NCI-H526 treated with DMSO at 0.1 percent for 48 hours (cell line): Measurements from ENCODE around the gene ZBTB38.

Source experiments
- DNase-seq: peaks from one replicate; lab custom pipeline; 2025; lab: John Stamatoyannopoulos, UW

ZBTB38 gene

DNA sequence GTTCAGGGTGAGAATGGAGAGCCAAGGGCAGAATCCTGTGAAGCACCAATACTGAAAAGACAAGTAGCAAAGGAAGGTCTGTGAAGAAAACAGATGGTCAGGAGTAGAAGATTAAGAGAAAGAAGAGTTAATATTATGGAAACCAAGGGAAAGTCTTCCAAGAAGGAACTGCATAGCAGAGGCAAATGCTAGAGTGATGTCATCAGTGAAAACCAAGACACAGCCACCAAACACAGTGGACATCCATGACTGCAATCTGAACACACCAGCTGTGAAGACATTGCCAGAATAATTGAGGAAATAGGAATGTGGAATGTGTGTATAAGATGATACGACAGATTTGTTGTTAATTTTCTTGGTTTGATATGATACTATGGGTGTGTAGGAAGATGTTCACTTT is 26.8 kb upstream of the ZBTB38 start:
- DNase-seq: no peak

DNA sequence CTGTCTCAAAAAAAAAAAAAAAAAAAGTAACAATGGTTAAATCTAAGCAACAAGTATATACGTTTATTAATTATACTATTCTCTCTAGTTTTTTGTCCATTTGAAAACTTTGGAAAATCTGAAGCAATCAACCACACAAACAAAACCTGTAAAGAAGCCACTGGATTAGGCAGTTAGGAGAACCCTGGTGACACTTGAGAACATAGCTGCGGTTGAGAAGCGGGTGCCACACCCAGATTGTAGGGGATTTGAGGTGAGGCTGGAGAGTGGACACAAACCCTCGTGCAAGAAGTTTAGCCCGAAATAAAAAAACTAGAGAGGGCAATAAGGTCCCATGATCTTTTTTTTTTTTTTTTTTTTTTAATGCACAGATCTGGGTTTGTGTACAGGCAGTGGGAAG is 25.9 kb upstream of the ZBTB38 start:
- no peak for DNase-seq

DNA sequence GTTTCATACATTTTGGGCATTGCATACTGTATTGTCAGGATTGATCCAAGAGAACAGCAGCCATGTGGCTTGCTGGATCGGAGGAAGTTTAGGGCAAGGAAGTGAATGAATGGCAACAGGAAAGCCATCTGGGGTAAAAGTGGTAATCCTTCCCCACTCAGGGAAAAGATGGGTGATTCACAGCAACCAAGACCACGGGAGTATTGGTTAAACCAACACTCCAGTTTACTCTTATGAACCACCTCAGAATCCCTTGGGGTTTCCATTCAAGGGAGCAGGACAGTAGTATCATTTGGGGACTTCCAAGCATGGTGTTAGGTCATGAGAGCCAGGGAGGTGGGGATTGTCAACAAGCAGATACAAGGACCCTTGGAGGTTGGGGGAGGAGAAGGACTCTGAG is 25.2 kb upstream of the ZBTB38 start:
- no peak for DNase-seq

DNA sequence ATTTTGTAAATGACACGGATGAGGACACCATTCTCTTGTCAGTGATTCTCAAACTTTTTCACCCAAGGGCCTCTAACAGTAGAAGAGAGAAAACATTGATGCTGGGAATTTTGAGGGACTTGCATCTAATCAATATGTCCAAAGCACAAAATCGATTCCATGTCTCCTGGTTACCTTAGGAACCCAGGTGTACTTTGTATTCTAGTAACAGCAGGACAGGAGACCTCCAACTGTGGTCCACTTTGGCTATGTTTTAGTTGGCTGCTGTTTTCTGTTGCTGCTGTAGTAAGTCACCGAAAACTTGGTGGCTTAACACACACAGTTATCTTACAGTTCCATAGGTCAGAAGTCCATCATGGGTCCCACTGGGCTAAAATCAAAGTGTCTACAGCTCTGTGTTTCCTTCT is 24.4 kb upstream of the ZBTB38 start:
- no peak for DNase-seq

DNA sequence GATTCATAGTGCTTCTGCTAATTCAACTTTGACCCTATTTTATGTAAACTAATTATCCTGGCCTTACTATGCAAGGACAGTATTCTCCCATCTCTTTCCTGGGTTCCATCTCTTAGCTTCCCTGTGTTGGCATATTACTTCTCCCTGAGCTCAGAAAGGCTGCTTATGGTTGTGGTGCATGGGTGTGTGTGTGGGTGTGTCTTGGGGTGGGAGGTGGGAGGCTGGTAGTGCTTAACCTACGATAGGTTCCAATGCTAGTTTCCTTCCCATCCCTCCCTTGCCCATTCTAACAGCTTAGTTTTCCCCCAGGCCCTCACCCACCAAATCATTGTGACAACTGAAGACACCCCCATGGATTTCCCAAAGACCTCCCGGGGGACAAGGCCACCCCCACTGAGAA is 22.8 kb upstream of the ZBTB38 start:
- DNase-seq: no peak

DNA sequence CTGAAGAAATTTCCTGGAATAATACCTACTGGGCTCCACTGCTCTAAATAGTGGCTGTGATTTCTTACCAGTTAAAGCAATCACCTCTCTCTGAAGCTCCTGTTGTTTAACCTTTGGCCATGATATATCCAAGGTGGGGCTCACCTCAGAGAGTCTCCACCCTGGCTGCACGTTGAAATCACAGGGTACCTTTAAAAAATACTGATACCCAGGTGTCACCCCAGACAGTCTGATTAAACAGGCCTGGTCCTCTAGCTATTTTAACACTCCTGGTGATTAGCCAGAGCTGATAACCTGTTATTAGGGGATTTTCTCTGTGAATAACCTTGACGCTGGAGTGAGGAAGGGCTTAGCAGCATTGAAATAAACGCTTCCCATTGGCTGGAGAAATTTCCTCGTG is 22.3 kb upstream of the ZBTB38 start:
- no peak for DNase-seq

DNA sequence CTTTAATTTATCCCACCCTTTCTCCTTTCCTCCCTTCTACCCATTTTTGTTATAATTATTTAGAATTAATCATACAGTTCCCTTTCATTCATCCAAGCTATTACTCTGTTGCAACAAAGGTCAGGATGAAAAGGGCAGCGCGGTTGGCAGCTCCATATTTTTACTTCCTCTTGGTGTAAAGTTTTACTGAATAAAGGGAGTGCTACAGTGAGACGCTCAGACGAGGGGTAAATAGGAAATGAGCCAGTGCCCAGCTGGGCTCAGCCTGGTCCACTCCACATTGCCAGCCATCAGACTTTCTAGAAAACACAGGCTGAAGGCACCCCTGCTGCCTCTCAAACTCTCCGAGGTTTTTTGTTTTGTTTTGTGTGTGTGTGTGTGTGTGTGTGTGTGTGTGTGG is 21.9 kb upstream of the ZBTB38 start:
- no peak for DNase-seq

DNA sequence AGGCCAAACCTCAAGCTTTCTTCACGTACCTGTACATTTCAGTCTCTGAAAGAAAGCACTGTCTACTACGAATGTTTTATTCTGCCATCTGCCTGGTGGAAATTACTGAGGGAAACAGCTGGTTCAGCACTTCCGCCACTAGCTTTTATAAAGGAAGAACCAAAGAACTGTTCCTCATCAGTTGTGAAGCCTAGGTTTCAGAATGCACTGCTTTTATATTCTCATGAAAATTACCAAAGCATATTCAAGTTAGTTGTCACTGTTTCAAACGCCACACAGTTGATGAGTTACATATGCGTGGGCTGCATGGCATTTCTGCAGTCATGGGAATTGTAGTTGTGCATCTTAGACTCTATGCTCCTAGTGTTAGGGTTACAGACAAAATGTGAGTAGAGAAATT is 21.5 kb upstream of the ZBTB38 start:
- DNase-seq: no peak

DNA sequence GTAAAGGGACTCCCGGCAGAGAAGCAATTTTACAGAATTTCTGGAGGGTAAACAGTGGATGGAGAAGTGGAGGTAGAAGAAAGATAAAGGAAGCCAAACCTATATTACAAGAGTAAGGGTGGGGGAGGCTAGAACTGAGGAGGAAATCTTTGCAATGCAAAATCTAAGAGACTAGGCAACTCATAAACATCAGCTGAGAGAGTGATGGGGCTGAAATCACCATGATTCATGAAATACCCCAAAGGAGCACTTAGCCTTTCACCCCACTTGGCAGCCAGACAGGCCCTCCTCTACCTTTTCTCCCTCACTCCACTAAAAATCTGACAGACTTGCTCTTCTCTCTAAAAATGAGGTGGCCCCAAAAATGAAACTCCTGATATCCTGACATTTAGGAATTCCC is 19.5 kb upstream of the ZBTB38 start:
- no peak for DNase-seq

DNA sequence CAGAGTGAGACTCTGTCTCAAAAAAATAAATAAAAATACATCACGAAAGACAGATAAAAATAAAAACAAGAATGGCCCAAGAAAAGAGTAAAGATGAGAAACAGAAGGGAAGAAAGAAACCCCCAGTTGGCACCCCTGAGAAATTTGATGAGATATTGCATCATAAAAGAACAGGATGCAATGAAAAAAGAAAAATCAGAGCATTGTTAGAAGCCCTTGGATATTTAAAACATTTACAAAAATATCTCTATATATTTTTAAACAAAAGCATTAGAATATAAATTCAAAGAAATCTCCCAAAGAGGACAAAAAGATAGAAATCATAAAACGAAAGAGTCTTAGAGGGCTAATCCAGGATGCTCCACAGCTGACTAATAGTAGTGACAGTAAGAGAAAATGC is 18.6 kb upstream of the ZBTB38 start:
- DNase-seq: no peak

DNA sequence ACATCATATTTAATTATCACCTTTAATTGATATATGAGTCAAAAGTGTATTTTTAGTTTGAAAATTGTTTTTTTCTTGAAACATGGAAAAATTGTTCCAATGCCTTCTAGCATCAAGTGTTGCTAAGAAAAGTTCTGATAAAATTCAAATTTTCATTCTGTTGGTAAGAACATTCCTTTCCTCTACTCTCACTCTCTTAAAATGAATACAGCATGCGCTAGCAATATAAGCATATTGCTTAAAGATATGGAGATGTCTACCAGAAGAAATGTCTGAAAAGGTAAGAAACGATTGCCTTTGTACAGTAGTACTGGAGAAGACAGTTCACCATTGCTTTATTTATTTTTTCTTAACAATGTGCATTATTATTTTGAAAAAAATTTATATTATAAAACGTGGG is 17.6 kb upstream of the ZBTB38 start:
- no peak for DNase-seq

DNA sequence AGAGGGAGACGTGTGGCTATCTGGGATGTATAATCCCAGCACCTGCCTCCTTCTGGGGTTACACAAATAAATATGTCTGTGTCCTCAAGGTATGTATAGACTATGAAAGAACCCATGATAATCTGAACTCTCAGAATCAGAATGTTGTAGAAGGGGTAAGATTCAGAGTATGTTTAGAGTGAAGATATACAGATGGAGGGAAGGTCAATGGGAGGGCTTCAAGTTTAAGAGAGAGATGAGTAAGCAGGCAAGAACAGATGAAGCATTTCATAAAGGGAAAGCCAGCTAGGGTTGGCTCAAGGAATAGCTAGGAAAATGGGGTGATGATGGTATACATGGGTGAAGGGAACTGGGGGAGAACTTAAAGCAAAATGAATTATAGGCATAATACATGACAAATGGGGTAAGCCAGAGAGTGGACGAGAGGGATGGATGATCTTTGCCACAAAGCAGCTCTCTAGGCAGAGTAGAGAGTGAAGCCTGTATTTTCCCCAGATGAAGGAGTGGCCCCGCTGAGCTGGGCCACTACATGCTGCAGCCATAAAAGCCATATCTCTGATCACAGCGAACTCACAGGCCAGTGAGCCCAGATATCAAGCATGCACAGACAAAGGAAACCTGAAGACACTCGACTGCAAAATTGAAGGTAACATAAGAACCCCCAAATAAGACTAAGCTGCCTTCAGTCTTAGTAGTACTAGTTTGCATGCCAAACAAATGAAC is 15.9 kb upstream of the ZBTB38 start:
- DNase-seq: no peak

DNA sequence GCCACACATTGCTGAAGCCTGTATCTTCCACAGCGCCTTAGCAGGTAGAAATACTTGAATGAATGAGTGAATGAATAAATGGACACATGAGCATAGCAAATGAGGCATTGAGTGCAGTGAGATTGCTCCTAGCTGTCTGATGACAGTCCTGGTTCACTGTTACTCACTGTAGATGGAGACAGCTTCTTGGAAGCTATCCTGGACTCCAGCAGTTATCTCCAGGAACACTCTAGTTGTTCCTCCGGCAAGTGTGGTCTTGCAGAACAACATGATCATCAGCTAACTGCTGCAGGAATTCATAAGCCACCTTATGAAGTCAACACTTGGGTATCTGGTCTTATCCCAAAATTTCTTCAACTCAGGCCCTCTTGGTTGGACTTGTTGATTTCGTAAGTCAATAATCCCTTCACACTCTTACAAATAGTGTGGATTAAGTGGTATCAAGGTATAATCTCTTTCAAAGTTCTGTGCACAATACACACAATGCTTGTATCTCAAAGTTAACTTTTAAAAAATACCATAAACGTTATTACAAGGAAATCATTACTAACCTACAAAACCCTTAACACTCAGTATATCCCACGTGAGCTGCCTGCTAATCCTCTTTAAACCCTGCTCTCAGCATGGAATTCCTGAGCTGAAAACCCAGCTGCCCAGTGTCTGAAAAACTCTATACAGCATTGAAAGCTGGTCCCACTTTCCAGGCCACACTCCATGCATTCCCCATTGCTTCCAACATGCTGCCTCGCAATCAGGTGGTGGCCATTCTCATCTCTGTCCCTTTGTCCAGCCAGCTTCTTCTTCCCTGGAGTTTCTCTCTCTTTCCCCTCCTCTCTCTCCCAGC is 14.4 kb upstream of the ZBTB38 start:
- no peak for DNase-seq

DNA sequence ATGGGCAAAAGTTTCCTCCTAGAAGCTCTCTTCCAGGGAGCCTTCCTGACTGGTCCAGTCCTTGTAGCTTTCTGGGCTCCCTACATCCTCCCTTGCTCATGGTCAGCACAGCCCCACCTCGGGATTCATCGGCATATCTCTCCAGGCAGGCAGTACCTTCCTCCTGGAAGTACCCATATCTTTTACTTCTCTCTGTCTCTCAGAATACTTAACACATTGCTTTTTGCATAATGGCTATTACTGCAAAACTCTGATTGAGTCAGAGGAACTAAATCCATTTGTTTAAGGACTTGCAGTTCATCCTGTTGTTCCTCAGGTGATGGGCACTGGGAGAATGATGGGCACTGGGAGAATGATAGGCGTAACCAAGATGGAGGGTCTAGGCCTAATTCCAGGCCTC is 13.8 kb upstream of the ZBTB38 start:
- no peak for DNase-seq

DNA sequence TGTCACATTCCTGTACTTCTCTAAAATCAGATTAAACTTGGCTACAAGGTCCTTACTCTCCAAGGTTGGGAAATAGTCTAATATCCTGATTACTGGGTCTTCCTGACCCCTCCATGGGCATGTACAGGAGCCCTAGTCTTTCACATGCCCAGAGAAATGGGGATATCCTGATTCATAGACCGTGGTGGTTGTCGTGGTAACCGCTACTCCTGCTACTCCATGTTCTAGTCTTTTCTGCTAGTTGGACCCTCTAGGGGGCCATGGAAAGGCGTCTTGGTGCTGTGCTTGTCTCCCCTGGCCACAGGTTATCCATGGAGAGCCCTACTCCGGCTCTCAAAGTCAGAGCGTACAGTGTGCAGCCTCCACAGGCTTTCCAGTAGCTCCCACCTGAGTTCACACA is 13.1 kb upstream of the ZBTB38 start:
- no peak for DNase-seq

DNA sequence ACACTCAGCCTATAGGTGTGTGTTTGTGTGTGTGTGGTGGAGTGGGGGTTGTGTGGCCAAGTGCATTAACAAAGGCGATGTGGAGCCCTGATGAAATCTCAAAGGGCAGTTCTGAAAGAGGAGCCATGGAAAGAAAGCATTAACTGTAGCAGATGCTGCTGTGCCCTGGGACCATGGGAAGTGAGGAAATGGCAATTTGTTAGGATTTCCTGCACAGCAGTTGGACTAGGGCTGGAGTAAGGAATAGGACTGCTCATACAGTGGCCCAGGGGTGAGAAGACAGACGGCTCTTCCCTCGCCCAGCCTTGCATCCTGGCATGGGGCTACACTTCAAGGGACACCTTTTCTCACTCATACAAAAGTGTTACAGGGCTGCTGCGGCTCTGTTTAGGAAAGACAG is 12.3 kb upstream of the ZBTB38 start:
- DNase-seq: no peak

DNA sequence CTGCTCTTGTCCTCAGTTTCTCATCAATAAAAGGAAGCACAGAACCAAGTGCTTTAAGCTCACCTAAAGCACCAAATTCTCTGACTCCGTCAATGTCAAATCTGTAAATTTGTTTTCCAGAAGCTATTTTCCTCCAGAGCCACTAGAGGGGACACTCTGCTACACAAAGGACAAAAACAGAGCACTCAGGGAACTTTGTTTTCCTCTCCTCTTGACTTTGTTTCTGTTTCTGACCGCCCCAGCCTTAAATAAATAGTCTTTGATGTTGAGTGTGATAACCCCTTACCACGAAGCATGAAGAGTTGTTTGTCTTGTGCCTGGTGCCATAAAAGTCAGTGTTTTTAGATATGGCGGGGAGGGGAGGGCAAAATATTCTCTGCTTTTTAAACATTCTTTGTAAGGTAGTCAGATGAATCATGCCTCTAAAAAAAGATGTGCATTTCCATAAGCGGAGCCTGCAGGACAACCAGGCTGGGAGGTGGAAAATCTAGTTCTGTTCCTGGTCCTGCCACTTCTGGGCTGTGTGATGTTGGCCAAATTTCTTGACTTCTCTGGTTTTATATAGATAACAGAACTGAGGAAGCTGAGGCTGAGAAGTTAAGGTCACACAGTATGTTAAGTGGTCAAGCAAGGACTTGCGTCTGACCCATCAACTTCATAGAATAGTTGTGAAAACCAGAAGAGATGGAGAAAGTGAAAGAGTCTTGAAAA is 7.3 kb upstream of the ZBTB38 start:
- peak; percentile 10 for DNase-seq

DNA sequence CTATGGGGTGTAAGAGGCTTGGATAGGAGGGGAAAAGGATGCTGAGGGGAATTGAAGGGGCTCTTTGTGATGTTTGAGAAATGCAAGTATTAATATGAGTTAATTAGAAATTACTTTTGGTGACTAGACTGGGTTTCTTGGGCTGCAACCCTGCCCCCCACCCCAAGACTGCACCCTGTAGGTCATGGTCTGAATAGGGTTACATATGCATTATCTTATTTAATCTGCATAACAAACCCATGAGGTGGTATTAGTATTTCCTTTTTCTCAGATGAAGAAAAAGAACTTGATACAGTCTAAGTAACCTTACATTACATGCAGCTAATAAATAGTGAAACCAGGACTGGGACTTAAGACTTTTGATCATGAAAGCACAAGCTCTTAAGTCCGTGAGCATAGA is 5.6 kb upstream of the ZBTB38 start:
- no peak for DNase-seq

DNA sequence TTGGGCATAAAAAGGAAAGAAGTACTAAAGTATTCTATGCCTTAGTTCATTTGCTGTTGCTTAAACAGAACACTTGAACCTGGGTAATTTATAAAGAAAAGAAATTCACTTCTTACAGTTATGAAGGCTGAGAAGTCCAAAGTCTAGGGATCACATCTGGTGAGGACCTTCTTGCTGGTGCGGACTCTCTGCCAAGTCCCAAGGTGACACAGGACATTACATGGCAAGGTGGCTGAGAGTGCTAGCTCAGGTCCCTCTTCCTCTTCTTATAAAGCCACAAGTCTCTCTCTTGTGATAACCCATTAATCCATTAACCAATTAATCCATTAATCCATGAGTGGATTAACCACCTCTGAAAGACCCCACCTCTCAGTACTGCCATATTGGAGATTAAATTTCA is 3.1 kb upstream of the ZBTB38 start:
- DNase-seq: no peak

DNA sequence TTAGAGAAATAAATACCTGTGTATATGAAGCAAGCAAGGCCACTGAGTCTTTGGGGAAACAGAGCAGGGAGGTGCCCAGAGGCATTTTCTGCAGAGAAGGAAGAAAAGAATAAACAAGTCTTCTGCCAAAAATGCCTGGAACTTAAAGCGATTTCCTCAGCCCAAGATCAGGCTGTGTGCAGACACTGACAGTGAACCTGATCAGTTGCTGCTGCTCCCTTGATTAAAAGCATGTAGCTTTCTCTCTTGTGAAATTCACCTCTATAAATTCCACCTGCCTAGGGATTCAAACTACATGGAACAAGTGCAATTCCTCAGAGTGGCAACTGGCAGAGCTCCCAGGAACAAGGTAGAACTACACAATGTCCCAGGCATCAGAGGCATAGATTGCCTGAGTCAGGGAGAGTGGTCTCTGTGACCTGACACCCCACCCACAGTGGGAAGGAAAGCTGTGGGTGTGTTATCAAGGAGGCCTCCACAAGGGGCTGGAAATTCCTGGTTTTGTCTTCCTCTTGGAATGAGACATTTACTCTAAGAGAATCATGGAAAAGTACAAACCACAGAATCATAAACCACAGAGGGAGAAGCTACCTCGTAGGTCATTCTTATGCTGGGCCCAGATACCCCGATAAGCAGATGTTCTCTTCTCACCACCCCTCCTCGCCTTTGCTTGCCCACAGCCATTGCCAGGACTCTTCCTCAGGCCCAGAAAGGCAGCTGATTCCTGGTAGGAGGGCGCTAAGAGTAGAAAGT is 1.8 kb upstream of the ZBTB38 start:
- no peak for DNase-seq

DNA sequence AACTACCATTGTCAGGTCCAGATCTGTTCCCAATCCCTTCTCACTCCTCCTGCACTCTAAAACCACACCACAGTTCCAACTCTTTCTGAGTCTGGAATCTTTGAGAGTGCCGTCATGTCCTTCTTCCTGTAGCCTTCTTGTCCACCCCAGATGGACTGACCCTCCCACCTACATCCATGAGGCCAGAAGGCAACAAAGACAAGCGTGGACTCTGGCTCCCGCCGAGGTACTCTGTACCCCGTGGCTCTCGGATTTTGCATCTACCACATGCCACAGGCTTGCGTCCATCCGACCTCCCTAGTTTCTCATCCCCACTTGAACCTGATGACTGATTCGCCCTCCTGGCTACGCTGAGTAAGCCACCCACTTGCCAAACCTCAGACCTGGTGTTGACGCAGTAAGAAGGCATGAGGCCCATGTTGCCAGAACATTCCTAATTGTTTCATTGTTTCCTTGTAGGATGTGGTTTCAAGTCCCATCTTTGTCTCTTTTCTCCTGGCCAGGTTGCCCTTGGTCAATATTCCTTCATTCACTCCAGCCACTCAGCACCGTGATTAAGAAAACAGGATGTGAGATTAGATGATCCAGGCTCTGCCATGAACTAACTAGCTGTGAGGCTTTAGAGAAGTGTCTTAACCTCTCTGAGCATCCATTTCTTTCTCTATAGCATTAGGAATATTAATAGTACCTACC is 1.1 kb upstream of the ZBTB38 start:
- no peak for DNase-seq
